ENCODE results near the gene PCIF1.

GRCh38 chr20:45997187-45997586 lies 62.7 kb downstream of the PCIF1 start:
- TF ChIP-seq CTCF (IDR thresholded peaks at IDR 0.05; ENCODE audit: poor library complexity) (no peak), EZH2 (IDR thresholded peaks at IDR 0.05; ENCODE audit: borderline replicate concordance) (no peak), EZH2phosphoT487 (IDR thresholded peaks at IDR 0.05; ENCODE audit: low read depth, severe bottlenecking, unreplicated experiment) (no peak)
